AG04449 (cell line): ENCODE measurements around the gene SMC6.

Experiments
- CTCF ChIA-PET: fragments of 350-600 bp; formaldehyde crosslinking; extraction: SDS; loops from one replicate; lab custom pipeline; 2021; ENCODE audit warnings: antibody characterized with exemption; lab: Yijun Ruan, JAX
- POLR2A ChIA-PET: fragments of 400-600, 350-600 bp; formaldehyde crosslinking; extraction: SDS; loops from one replicate; lab custom pipeline; 2020; ENCODE audit warnings: antibody characterized with exemption, inconsistent platforms; lab: Yijun Ruan, JAX
- DNase-seq: peaks from one replicate; pipeline ENCODE4 v3.0.0-alpha.2; 2010; ENCODE audit warnings: low read depth, low spot score
- H3K4me3 ChIP-seq: 2 replicates; pipeline ENCODE4 v1.5.1; 2011; ENCODE audit warnings: low read depth, mild to moderate bottlenecking, control low read depth, low read length
- TF ChIP-seq, protein P1 (sequence below): IDR thresholded peaks from one replicate; pipeline ENCODE4 v1.5.1; 2011; ENCODE audit warnings: mild to moderate bottlenecking, moderate library complexity, low read length, control low read depth, inconsistent platforms; ENCODE audit not compliant: insufficient read depth; ENCODE audit errors: missing control alignments

SMC6 gene

GRCh38 chr2:17690776-17691175 is 62.8 kb downstream of the SMC6 start:
- no peak for DNase-seq
- TF ChIP-seq, protein P1, sequence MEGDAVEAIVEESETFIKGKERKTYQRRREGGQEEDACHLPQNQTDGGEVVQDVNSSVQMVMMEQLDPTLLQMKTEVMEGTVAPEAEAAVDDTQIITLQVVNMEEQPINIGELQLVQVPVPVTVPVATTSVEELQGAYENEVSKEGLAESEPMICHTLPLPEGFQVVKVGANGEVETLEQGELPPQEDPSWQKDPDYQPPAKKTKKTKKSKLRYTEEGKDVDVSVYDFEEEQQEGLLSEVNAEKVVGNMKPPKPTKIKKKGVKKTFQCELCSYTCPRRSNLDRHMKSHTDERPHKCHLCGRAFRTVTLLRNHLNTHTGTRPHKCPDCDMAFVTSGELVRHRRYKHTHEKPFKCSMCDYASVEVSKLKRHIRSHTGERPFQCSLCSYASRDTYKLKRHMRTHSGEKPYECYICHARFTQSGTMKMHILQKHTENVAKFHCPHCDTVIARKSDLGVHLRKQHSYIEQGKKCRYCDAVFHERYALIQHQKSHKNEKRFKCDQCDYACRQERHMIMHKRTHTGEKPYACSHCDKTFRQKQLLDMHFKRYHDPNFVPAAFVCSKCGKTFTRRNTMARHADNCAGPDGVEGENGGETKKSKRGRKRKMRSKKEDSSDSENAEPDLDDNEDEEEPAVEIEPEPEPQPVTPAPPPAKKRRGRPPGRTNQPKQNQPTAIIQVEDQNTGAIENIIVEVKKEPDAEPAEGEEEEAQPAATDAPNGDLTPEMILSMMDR = no peak
- POLR2A ChIA-PET = no interaction called here
- no peak overlapping the region for H3K4me3 ChIP-seq
- CTCF ChIA-PET = interaction anchor here (0.9 to 1.2 kb wide), 2 partner anchors 9 to 29 kb away, joined by 3 to 4 read pairs; no protein-coding TSS in a partner anchor

DNA sequence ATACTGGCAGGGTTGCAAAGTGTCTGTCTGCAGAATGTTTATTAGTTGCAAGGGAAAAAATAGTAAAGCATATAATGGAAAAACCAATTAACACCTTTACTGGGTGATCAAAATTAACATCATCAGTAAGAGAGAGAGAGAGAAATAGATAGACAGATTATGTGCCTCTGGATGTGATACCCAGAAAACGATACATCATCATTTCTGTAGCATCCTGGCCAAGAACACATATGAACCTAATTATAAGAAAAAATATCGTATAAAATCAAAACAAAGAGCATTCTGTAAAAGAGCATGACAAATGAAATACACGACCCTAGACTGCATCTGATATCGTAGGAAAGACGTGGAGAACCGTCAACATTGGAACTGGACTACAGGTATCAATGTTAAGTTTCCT is 64.6 kb downstream of the SMC6 start:
- ChIA-PET POLR2A (no interaction called here), CTCF (no interaction called here)
- TF ChIP-seq, protein P1 = no peak
- H3K4me3 ChIP-seq = no peak overlapping the region
- no peak for DNase-seq

DNA sequence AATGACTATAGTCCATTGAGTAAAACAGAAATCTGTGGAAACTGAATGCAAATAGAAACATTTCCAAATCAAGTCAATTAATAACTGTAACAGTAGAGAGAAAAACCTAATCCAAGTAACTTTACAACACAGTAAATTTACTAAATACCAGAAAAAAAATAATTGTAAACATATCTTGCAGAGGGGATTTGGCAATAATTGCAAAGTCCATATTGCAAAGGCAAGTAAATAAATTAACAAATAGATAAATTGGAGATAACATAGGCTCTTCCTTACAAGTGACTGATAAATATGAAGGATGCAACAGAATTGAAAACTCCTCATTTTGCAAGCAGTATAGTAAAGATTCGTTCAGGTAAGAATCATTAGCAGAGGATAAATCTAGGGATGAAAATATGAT is 65.0 kb downstream of the SMC6 start:
- ChIA-PET CTCF (no interaction called here), POLR2A (no interaction called here)
- no peak for DNase-seq
- TF ChIP-seq, protein P1 = no peak
- no peak overlapping the region for H3K4me3 ChIP-seq

DNA sequence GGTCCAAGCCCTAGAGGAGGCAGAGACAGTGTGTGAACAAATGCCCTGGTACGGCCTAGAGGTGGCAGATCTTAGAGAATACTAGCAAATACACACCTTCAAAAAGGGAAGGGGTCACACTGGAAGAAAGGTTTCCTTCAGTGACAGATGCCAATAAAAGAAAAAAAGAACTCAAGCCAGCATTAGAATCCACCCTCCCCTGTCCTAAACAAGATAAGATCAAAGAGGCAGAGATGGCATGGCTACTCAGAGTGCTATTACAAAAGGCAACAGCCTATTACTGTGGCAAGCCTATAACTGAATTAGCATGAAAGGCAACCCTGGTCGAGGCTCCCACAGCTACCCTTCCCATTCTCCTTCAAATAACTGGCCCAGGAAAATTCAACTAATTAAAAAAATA is 69.6 kb downstream of the SMC6 start:
- TF ChIP-seq, protein P1 = no peak
- no peak overlapping the region for H3K4me3 ChIP-seq
- POLR2A ChIA-PET = no interaction called here
- CTCF ChIA-PET = no interaction called here
- DNase-seq = no peak

DNA sequence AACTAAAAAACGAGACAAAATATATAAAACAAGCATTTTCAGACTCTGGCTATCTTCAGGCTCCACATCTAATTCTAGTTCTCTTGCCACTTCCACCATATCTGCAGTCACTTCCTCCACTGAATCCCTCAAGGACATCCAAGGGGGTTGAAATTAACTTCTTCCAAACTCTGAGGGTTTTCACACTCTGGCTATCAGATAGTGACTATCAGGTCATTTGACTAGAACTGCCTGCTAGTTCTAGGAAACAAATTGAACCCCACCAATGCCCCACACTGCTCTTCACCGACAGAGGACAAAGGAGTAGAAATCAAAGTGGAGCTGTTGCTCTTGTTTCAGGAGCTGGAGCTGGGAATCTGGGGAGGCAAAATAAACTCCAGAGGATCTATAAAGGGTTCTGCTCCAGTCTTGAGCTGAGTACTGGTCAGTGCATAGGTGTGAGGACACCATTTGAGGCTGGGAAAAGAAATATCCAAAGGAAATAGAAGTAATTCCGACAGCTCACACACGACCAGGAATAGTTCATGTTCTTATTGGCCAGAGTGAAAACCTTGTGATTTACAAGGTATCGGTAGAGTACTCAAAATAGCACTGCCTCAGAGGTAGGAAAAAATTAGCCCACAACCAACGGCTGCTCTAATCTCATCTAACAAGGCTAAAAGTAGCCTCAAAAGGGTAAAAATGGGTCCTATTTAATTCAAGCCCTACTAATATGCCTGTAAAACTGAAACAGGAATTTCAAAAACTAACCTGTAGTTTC is 71.3 kb downstream of the SMC6 start:
- ChIA-PET CTCF (interaction anchor here (1.5 to 1.9 kb wide), 2 partner anchors 11 to 13 kb away, joined by 4 to 7 read pairs; no protein-coding TSS in a partner anchor), POLR2A (no interaction called here)
- no peak for DNase-seq
- no peak overlapping the region for H3K4me3 ChIP-seq
- TF ChIP-seq, protein P1 = no peak

DNA sequence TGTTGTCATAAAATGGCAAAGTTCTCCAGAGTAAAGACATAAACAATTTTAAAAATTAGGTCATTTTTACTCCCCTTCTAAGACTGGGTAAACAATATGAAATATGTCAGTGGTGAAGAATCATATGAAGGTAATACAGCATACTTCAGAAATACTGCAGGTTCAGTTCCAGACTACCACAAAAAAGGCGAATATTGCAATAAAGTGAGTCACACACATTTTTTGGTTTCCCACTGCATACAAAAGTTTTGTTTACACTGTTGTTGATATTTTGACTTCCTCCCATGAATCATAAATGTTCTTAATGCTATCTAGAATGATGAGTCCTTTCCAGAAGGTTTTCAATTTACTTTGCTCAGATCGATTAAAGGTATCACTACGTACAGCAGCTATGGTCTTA is 73.5 kb downstream of the SMC6 start:
- TF ChIP-seq, protein P1 = no peak
- H3K4me3 ChIP-seq = no peak overlapping the region
- DNase-seq = no peak
- POLR2A ChIA-PET = no interaction called here
- CTCF ChIA-PET = interaction anchor here (1.1 to 1.4 kb wide), 3 partner anchors 9 to 907 kb away, joined by 3 to 6 read pairs (median 3); no protein-coding TSS in a partner anchor
